ENCODE measurements around the gene SAYSD1.

Gene SAYSD1

GRCh38 chr6:39068391-39068790, 46.6 kb downstream of the SAYSD1 start:
- no peak for TF ChIP-seq CTCF (IDR thresholded peaks at IDR 0.05)

- TF ChIP-seq CTCF (IDR thresholded peaks at IDR 0.05), result no peak
Observed at GRCh38 chr6:39065561-39065960, 49.4 kb downstream of the SAYSD1 start.

- no peak for TF ChIP-seq CTCF (IDR thresholded peaks at IDR 0.05)
Observed at GRCh38 chr6:39063526-39063925, 51.5 kb downstream of the SAYSD1 start.

- TF ChIP-seq CTCF (IDR thresholded peaks at IDR 0.05), result no peak
Observed at GRCh38 chr6:39062014-39062740, 52.8 kb downstream of the SAYSD1 start.

- no peak for TF ChIP-seq CTCF (IDR thresholded peaks at IDR 0.05)
Observed at GRCh38 chr6:39061588-39061987, 53.4 kb downstream of the SAYSD1 start.

GRCh38 chr6:39061182-39061581, 53.8 kb downstream of the SAYSD1 start:
- no peak for TF ChIP-seq CTCF (IDR thresholded peaks at IDR 0.05)

- TF ChIP-seq CTCF (IDR thresholded peaks at IDR 0.05), result no peak
Observed at GRCh38 chr6:39060467-39061160, 54.4 kb downstream of the SAYSD1 start.
